ENCODE measurements around the gene TEX29. TPM values are rescaled to one million over a fixed set of nuclear protein-coding genes. Genes with fewer than 3 reads are reported as not detected.

TEX29 gene
- total and polyA plus RNA-seq, 9 of the 15 experiments (the other 6 are each of a cell fraction or from before 2014, with no cell fraction given): 0.11 TPM; not detected in 7

DNA sequence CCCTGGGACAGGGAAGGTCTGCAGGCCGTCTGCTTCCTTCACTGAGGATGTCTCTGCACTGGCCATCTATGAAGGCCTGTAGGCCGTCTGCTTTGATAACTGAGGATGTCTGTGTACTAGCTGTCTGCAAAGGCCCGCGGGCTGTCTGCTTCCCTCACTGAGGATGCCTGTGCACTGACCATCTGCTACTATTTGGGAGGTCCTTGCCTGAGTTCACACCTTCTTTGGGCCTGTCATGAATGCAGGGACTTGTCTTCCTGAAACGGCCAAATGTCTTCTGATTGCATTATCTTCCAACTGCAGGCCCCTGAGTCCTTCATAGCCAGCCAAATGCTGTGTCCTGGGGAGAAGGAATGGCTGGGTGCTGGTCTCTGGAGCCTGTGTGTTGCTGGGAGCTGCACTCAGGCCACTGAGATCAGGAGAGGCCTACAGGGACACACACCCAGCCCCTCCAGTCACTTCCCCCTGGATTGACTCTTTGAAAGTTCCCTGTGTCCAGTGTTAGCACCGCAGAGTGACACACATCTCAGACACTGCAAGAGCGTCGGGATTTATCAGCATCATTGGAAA lies 72.9 kb downstream of the TEX29 start (continued):
- TF ChIP-seq, protein P1, sequence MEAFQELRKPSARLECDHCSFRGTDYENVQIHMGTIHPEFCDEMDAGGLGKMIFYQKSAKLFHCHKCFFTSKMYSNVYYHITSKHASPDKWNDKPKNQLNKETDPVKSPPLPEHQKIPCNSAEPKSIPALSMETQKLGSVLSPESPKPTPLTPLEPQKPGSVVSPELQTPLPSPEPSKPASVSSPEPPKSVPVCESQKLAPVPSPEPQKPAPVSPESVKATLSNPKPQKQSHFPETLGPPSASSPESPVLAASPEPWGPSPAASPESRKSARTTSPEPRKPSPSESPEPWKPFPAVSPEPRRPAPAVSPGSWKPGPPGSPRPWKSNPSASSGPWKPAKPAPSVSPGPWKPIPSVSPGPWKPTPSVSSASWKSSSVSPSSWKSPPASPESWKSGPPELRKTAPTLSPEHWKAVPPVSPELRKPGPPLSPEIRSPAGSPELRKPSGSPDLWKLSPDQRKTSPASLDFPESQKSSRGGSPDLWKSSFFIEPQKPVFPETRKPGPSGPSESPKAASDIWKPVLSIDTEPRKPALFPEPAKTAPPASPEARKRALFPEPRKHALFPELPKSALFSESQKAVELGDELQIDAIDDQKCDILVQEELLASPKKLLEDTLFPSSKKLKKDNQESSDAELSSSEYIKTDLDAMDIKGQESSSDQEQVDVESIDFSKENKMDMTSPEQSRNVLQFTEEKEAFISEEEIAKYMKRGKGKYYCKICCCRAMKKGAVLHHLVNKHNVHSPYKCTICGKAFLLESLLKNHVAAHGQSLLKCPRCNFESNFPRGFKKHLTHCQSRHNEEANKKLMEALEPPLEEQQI (IDR thresholded peaks at IDR 0.05): no peak
- TF ChIP-seq ZNF668 (CRISPR knock-in tag; IDR thresholded peaks at IDR 0.05) (no peak), ZBTB49 (CRISPR knock-in tag; IDR thresholded peaks at IDR 0.05; ENCODE audit: borderline replicate concordance) (no peak)

Other genes with a start within 250 kb of the TEX29 start
- 16.6 and 17.2 TPM in 2 replicates for gene ARHGEF7, start 205.3 kb upstream of the TEX29 start, total RNA-seq (2014; rRNA removed)
- gene ARHGEF7, start 205.3 kb upstream of the TEX29 start, total RNA-seq (2014; rRNA removed; fragmentation: Illumina TruSeq; extraction: Trizol): 12.0 and 12.2 TPM in 2 replicates
- 19.0 and 20.8 TPM in 2 replicates for gene ARHGEF7, start 205.3 kb upstream of the TEX29 start, total RNA-seq (2015; rRNA removed; fragmentation: Illumina TruSeq; extraction: Trizol)
- 26.8 and 31.2 TPM in 2 replicates for gene ARHGEF7, start 205.3 kb upstream of the TEX29 start, total RNA-seq (2021)
- 18.2 and 23.0 TPM in 2 replicates for gene ARHGEF7, start 205.3 kb upstream of the TEX29 start, polyA plus RNA-seq (2011; rRNA removed)
- 20.7 and 21.8 TPM in 2 replicates for gene ARHGEF7, start 205.3 kb upstream of the TEX29 start, polyA plus RNA-seq (2014; fragmentation: Illumina TruSeq; extraction: Trizol)
- 1 to 10 TPM; 2.1 to 2.5 TPM for gene ARHGEF7, start 205.3 kb upstream of the TEX29 start, polyA plus RNA-seq (2014; fragmentation: Nextera tagmentation; extraction: Ambion mirVana)
- 16.6 and 17.5 TPM in 2 replicates for gene ARHGEF7, start 205.3 kb upstream of the TEX29 start, polyA plus RNA-seq (2014; rRNA removed)

All from K562 (cell line).